HL-60 (cell line): ENCODE measurements around the gene KCNJ6.

Experiments used
- DNase-seq, 2 experiments: peaks; one replicate each; pipeline ENCODE4 v3.0.0-alpha.2; 2010 to 2020; ENCODE audit warnings: low read depth in 1 of 2, low spot score in 1 of 2
- H3K27ac ChIP-seq: fragments of 250-450 bp; sonication (Bioruptor Pico); replicated peaks from 2 replicates; pipeline ENCODE4 v1.5.1; 2020; ENCODE audit warnings: mild to moderate bottlenecking, moderate library complexity
- H3K27me3 ChIP-seq: fragments of 250-450 bp; sonication (Bioruptor Pico); 2 replicates; pipeline ENCODE4 v1.5.1; 2021; ENCODE audit warnings: mild to moderate bottlenecking, moderate library complexity; ENCODE audit not compliant: insufficient read depth, poor library complexity, severe bottlenecking
- H3K4me3 ChIP-seq: replicated peaks from 2 replicates; pipeline ENCODE4 v1.5.1; 2011; ENCODE audit warnings: mild to moderate bottlenecking, control low read depth, low read length; ENCODE audit not compliant: insufficient read depth
- CTCF ChIP-seq: IDR thresholded peaks from one replicate; pipeline ENCODE4 v1.5.1; 2011; ENCODE audit warnings: low read length, control low read depth, inconsistent platforms; ENCODE audit not compliant: insufficient read depth
- GABPA ChIP-seq: IDR thresholded peaks from 2 replicates; pipeline ENCODE4 v1.6.1; 2012; ENCODE audit warnings: low read depth
- POLR2AphosphoS5 ChIP-seq: IDR thresholded peaks from 2 replicates; pipeline ENCODE4 v1.6.1; 2012; ENCODE audit warnings: low read depth
- REST ChIP-seq: IDR thresholded peaks from 2 replicates; pipeline ENCODE4 v1.6.1; 2012; ENCODE audit warnings: low read depth; ENCODE audit not compliant: insufficient replicate concordance
- SPI1 ChIP-seq: IDR thresholded peaks from 2 replicates; pipeline ENCODE4 v1.6.1; 2012; ENCODE audit warnings: low read depth, mild to moderate bottlenecking, borderline replicate concordance

Gene KCNJ6

GRCh38 chr21:37742115-37742514 is 174.1 kb downstream of the KCNJ6 start:
- TF ChIP-seq SPI1 (no peak), POLR2AphosphoS5 (no peak), GABPA (no peak), CTCF (no peak), REST (no peak)
- Histone ChIP-seq H3K27ac (no peak overlapping the region), H3K27me3 (no peaks in the 10 kb centered on the region), H3K4me3 (no peak overlapping the region)
- DNase-seq: no peak

- DNase-seq: no peak
- TF ChIP-seq POLR2AphosphoS5 (no peak), CTCF (no peak), SPI1 (no peak), GABPA (no peak), REST (no peak)
- Histone ChIP-seq H3K4me3 (no peak overlapping the region), H3K27ac (no peak overlapping the region), H3K27me3 (no peaks in the 10 kb centered on the region)
Observed at GRCh38 chr21:37737996-37738395, 178.3 kb downstream of the KCNJ6 start.

GRCh38 chr21:37737507-37737906 is 178.8 kb downstream of the KCNJ6 start:
- no peak for DNase-seq
- Histone ChIP-seq H3K4me3 (no peak overlapping the region), H3K27me3 (no peaks in the 10 kb centered on the region), H3K27ac (no peak overlapping the region)
- no peak for TF ChIP-seq GABPA
- TF ChIP-seq SPI1: no peak

- Histone ChIP-seq H3K27me3 (no peaks in the 10 kb centered on the region), H3K4me3 (no peak overlapping the region), H3K27ac (no peak overlapping the region)
- DNase-seq: no peak
- TF ChIP-seq SPI1 (no peak), CTCF (no peak), POLR2AphosphoS5 (no peak), REST (no peak), GABPA (no peak)
Observed at GRCh38 chr21:37734846-37735245, 181.4 kb downstream of the KCNJ6 start.
